Activated naive CD4-positive, alpha-beta T cell treated with anti-CD3 and anti-CD28 coated beads, Interleukin-2, amount 10 ng/mL, durations not matched to agents 5 hours and 36 hours (primary cell): ENCODE measurements around the gene ARID4A. TPM values are rescaled to one million over a fixed set of nuclear protein-coding genes. Genes with fewer than 3 reads are reported as not detected.

Source experiments
- total RNA-seq, 2 experiments: library from RNA; stranded (reverse); gene quantifications; one replicate each; pipeline ENCODE4 v1.2.3, GENCODE V29; 2021

ARID4A gene, protein sequence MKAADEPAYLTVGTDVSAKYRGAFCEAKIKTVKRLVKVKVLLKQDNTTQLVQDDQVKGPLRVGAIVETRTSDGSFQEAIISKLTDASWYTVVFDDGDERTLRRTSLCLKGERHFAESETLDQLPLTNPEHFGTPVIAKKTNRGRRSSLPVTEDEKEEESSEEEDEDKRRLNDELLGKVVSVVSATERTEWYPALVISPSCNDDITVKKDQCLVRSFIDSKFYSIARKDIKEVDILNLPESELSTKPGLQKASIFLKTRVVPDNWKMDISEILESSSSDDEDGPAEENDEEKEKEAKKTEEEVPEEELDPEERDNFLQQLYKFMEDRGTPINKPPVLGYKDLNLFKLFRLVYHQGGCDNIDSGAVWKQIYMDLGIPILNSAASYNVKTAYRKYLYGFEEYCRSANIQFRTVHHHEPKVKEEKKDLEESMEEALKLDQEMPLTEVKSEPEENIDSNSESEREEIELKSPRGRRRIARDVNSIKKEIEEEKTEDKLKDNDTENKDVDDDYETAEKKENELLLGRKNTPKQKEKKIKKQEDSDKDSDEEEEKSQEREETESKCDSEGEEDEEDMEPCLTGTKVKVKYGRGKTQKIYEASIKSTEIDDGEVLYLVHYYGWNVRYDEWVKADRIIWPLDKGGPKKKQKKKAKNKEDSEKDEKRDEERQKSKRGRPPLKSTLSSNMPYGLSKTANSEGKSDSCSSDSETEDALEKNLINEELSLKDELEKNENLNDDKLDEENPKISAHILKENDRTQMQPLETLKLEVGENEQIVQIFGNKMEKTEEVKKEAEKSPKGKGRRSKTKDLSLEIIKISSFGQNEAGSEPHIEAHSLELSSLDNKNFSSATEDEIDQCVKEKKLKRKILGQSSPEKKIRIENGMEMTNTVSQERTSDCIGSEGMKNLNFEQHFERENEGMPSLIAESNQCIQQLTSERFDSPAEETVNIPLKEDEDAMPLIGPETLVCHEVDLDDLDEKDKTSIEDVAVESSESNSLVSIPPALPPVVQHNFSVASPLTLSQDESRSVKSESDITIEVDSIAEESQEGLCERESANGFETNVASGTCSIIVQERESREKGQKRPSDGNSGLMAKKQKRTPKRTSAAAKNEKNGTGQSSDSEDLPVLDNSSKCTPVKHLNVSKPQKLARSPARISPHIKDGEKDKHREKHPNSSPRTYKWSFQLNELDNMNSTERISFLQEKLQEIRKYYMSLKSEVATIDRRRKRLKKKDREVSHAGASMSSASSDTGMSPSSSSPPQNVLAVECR
- total RNA-seq: 10 to 100 TPM; 33.6 to 35.2 TPM

DNA sequence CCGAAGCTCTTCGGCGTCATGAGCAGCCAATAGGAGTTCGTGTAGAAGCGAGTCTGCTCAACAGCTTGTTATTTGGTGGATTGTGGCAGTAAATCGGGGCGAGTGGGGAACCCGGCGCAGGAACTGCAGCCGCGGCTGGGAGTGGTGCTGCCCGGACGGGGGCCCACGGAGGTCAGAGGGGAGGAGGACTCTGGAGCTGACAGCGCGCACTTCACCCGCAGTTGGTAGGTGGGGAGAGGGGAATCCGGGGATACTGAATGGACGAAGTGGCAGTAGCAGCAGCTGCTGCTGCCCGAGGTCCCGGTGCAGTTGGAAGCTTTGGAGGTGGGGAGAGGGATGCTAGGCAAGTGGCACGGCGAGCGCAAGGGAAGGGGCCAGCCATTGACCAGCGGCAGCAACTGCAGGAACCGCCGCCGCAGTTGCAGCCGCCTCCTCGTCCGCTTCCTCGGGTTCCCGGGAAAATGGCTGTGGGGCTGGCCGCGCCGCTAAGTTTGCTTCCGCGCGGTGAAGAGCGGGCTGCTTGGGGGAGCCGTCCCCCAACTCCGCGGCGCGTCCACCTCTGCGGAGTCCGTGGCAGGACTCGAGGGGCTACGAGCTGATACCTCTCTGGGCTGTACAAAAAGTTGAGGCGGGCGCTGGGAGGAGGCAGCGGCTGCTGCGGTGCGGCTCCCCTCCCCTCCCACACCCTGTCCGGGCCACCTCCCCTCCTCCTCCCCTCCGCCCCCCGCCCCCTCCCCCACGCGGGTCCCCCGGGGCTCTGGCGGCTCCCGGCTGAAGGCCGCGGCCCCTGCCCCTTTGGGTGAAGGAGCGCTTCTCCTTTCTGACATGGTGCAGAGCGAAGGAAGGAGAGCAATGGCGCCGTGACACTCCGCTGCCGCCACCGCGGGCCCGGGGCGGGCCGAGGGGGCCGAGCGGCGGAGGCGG lies at the start of gene ARID4A:
TSS of gene ARID4A (plus strand) at position 79 of the 924 bp plus-strand sequence. CDS start 1,300 bp downstream, outside the sequence.

DNA sequence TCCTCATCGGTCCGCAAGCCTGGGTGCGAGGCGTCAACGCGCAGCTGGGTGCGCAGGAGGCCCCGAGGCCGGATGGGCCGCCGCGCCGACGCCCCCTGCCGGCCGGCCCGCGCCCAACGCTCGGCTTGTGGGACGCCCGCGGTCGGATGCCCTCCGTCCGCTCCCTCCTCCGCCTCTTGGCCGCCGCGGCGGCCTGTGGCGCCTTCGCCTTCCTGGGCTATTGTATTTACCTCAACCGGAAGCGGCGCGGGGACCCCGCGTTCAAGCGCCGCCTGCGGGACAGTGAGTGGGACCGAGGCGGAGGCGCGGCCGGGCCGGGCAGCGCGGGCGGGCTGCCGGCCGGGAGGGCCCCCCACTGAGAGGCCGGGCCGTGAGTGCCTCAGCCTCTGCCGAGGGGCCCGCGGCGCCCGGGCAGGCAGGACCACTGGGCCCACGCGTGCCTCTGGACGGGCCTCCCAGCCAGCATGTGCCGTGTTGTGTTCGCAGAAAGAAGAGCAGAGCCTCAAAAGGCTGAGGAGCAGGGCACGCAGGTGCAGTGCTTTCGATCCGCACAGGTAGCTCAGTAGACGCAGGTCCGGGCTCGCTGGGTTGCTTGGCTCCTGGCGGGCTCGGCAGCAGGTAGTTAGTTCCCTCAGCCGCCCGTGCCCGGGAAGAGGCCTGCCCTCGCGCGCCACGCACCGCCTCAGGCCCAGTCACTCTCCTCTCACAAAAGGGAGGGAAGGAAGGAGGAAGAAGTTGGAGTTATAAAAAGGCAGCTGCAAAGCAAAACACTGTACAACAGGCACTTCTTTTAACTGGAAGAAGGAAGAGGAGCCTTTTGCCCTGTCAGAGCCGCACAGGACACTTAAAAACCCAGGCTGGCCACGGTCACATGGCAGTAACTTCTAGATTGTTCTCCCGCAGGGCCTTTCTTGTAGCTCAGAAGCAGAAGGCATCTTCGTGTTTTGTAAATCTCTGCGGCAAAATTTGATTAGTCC lies 97.7 kb downstream of the ARID4A start, which contains the start of gene TOMM20L:
TSS of gene TOMM20L (plus strand) at position 119 of the 977 bp plus-strand sequence. CDS start at position 147, 28 bp downstream.

Other genes starting within 250 kb of the ARID4A start
- under 1 TPM in 1 of 2 experiments, not detected in 1; 0.18 TPM for gene ARMH4, start 146.3 kb upstream of the ARID4A start, total RNA-seq
- 10 to 100 TPM; 41.6 to 46.3 TPM for gene ACTR10, start 98.4 kb upstream of the ARID4A start, total RNA-seq
- 100 to 1,000 TPM; 182 to 184 TPM for gene PSMA3, start 53.7 kb upstream of the ARID4A start, total RNA-seq
- gene TOMM20L, start 97.4 kb downstream of the ARID4A start, total RNA-seq: not detected
- gene TIMM9, start 129.0 kb downstream of the ARID4A start, total RNA-seq: 10 to 100 TPM; 43.5 to 52.5 TPM
- 10 to 100 TPM; 29.0 to 29.6 TPM for gene KIAA0586, start 129.2 kb downstream of the ARID4A start, total RNA-seq